ENCODE measurements around the gene AGBL1. TPM values are rescaled to one million over a fixed set of nuclear protein-coding genes. Genes with fewer than 3 reads are reported as not detected.

The AGBL1 gene
- total RNA-seq, 1 experiment from 2014 or later = not detected

DNA sequence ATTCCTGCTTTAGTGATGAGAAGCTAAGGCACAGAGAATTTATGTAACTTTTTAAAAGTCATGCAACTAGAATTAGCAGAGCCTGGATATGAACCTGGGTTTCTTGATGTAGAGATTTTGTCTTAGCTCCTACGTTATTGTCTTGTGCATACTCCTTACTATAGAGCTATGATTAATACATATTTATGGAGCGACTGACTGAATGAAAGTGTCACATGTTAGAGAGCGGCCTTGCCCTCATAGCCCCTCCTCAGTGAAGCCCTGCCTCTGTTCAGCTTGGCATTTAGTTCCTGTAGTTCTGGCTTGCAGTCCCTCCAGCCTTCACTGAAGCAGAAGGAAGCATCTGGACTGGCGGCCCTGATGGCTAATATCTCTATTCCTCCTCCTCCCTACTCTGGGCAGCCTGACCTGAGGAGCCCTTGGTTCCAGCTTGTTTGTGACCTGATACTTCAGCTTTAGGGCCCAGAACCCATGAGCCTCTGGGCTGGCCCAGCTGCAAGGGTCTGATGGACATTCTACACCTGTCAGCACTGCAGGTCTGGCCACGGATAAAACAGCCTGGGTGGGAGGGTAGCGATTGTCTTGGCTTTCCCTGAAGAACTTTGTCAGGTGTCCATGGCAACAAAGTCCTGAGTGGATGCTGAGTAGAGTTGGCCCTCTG is 13.4 kb upstream of the AGBL1 start:
- no peak overlapping the region for H2AFZ ChIP-seq (ENCODE audit: low read length)
- H3K79me2 ChIP-seq (ENCODE audit: low read length) = no peaks in the 10 kb centered on the region
- H3K9ac ChIP-seq (ENCODE audit: low read length) = no peak overlapping the region
- H3K4me3 ChIP-seq (ENCODE audit: low read length) = no peak overlapping the region
- no peaks in the 10 kb centered on the region for H3K9me2 ChIP-seq (replicated peaks; ENCODE audit: insufficient read depth, low read length)
- no peaks in the 10 kb centered on the region for H3K4me1 ChIP-seq (ENCODE audit: low read length)
- no peaks in the 10 kb centered on the region for H4K20me1 ChIP-seq (ENCODE audit: insufficient read depth, low read depth, low read length)
- no peaks in the 10 kb centered on the region for H3K27me3 ChIP-seq (ENCODE audit: low read length)
- no peaks in the 10 kb centered on the region for H3K36me3 ChIP-seq (ENCODE audit: insufficient read depth, low read length)
- no peak for DNase-seq
- H3K9me3 ChIP-seq (ENCODE audit: low read length) = no peaks in the 10 kb centered on the region
- H3K27ac ChIP-seq (ENCODE audit: low read length) = no peak overlapping the region
- no peak overlapping the region for H3K4me2 ChIP-seq (ENCODE audit: low read depth, low read length, poor library complexity, severe bottlenecking)

DNA sequence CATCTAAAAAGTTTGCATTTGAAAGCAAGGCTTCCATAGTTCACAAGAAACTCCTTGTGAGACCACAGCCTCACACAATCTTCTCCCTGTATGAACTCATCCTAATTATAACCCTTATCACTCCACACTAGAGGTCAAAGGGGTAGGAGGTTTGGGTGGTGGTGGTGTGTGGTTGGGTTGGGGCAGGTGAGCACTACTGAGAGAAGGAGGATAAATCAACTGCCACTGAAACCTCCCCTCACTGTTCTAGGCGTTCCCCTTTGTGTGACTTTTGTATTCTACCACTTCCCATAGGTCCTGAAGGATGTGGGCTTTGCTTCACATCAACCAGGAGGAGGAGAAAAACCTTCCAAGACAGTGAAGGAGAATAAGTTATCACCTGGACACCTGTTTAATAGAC is 6.4 kb upstream of the AGBL1 start:
- no peak for DNase-seq
- no peaks in the 10 kb centered on the region for H3K9me3 ChIP-seq (ENCODE audit: low read length)
- no peak overlapping the region for H3K4me2 ChIP-seq (ENCODE audit: low read depth, low read length, poor library complexity, severe bottlenecking)

DNA sequence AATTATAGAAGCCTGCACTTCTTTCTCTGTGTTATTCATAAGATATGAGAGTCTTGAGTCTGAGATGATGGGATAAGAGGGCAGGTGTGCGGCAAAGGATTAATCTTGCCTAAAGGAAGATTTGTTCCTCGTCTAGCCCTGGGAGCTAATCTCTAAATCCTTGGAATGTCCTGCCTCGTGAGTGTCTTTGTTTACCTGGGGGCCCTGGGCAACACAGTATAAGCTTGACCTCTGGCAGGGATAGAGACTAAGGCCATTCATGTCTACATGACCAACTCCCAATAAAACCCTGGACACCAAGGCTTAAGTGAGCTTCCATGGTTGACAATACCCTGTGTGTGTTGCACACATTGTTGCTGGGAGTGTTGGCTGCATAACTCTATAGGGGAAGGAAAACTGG is 3.2 kb upstream of the AGBL1 start:
- Histone ChIP-seq H4K20me1 (ENCODE audit: insufficient read depth, low read depth, low read length) (no peaks in the 10 kb centered on the region), H3K27me3 (ENCODE audit: low read length) (no peaks in the 10 kb centered on the region), H3K4me1 (ENCODE audit: low read length) (no peaks in the 10 kb centered on the region), H3K4me3 (ENCODE audit: low read length) (no peak overlapping the region), H3K9ac (ENCODE audit: low read length) (no peak overlapping the region), H3K27ac (ENCODE audit: low read length) (no peak overlapping the region), H3K9me3 (ENCODE audit: low read length) (no peaks in the 10 kb centered on the region), H3K79me2 (ENCODE audit: low read length) (no peaks in the 10 kb centered on the region), H3K4me2 (ENCODE audit: low read depth, low read length, poor library complexity, severe bottlenecking) (no peak overlapping the region), H3K9me2 (replicated peaks; ENCODE audit: insufficient read depth, low read length) (no peaks in the 10 kb centered on the region), H3K36me3 (ENCODE audit: insufficient read depth, low read length) (no peaks in the 10 kb centered on the region), H2AFZ (ENCODE audit: low read length) (no peak overlapping the region)
- DNase-seq = no peak

More for the DNA sequence above, 6.4 kb upstream of the AGBL1 start:
- no peaks in the 10 kb centered on the region for H3K36me3 ChIP-seq (ENCODE audit: insufficient read depth, low read length)
- no peak overlapping the region for H3K9ac ChIP-seq (ENCODE audit: low read length)
- H3K27me3 ChIP-seq (ENCODE audit: low read length) = no peaks in the 10 kb centered on the region
- H3K9me2 ChIP-seq (replicated peaks; ENCODE audit: insufficient read depth, low read length) = no peaks in the 10 kb centered on the region
- no peak overlapping the region for H3K4me3 ChIP-seq (ENCODE audit: low read length)
- H2AFZ ChIP-seq (ENCODE audit: low read length) = no peak overlapping the region
- H3K27ac ChIP-seq (ENCODE audit: low read length) = no peak overlapping the region
- H3K4me1 ChIP-seq (ENCODE audit: low read length) = no peaks in the 10 kb centered on the region
- H3K79me2 ChIP-seq (ENCODE audit: low read length) = no peaks in the 10 kb centered on the region
- no peaks in the 10 kb centered on the region for H4K20me1 ChIP-seq (ENCODE audit: insufficient read depth, low read depth, low read length)

DNA sequence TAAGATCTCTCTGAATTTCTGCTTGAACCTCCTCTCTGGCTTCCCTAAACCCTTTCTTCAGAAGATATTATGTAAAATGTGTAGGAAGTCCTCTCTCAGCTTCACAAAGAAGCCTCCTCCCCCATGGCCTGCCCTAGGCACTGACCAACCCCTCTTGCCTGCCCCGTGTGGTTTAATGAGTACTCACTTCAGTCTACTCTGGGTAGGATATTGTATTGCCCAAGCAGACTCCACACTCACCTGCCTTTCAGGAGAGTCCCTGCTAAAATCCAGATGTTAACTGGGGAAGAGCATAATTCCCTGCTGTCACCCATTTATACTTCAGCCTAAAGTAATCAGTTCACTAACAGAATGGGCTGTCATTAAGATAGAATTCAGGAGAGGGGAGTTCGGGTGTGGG is 2.6 kb upstream of the AGBL1 start:
- no peak for DNase-seq
- H3K9me2 ChIP-seq (replicated peaks; ENCODE audit: insufficient read depth, low read length) = no peaks in the 10 kb centered on the region
- no peaks in the 10 kb centered on the region for H3K9me3 ChIP-seq (ENCODE audit: low read length)
- no peaks in the 10 kb centered on the region for H3K79me2 ChIP-seq (ENCODE audit: low read length)
- H3K36me3 ChIP-seq (ENCODE audit: insufficient read depth, low read length) = no peaks in the 10 kb centered on the region
- no peak overlapping the region for H3K4me3 ChIP-seq (ENCODE audit: low read length)
- H3K27me3 ChIP-seq (ENCODE audit: low read length) = no peaks in the 10 kb centered on the region
- no peak overlapping the region for H3K9ac ChIP-seq (ENCODE audit: low read length)
- H3K4me1 ChIP-seq (ENCODE audit: low read length) = no peaks in the 10 kb centered on the region
- no peak overlapping the region for H2AFZ ChIP-seq (ENCODE audit: low read length)
- H3K4me2 ChIP-seq (ENCODE audit: low read depth, low read length, poor library complexity, severe bottlenecking) = no peak overlapping the region
- H3K27ac ChIP-seq (ENCODE audit: low read length) = no peak overlapping the region
- H4K20me1 ChIP-seq (ENCODE audit: insufficient read depth, low read depth, low read length) = no peaks in the 10 kb centered on the region

DNA sequence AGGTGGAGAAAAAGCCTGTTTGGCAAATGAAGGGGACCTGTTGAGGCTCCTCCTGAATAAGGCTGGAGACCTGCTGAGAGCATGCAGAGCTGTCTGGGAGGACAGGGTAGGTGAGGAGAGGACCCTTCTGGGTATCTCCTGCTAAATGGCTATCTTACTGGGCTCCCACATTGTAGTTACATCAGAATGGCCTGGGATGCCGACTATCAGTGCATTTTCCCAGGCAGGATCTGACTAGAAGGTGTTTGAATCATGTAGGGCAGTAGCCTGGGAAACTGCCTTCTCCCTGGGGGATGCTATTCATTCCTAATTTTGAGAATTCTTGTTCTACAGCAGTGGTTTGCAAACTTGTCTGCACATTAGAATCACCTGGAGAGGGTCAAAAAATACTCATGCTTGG is 631 bp downstream of the AGBL1 start:
- H3K4me1 ChIP-seq (ENCODE audit: low read length) = no peaks in the 10 kb centered on the region
- H4K20me1 ChIP-seq (ENCODE audit: insufficient read depth, low read depth, low read length) = no peaks in the 10 kb centered on the region
- H3K27ac ChIP-seq (ENCODE audit: low read length) = no peak overlapping the region
- H3K79me2 ChIP-seq (ENCODE audit: low read length) = no peaks in the 10 kb centered on the region
- H3K9ac ChIP-seq (ENCODE audit: low read length) = no peak overlapping the region
- no peak for DNase-seq
- H3K9me2 ChIP-seq (replicated peaks; ENCODE audit: insufficient read depth, low read length) = no peaks in the 10 kb centered on the region
- H3K4me3 ChIP-seq (ENCODE audit: low read length) = no peak overlapping the region
- H3K9me3 ChIP-seq (ENCODE audit: low read length) = no peaks in the 10 kb centered on the region
- H3K4me2 ChIP-seq (ENCODE audit: low read depth, low read length, poor library complexity, severe bottlenecking) = no peak overlapping the region
- H2AFZ ChIP-seq (ENCODE audit: low read length) = no peak overlapping the region
- H3K27me3 ChIP-seq (ENCODE audit: low read length) = no peaks in the 10 kb centered on the region
- H3K36me3 ChIP-seq (ENCODE audit: insufficient read depth, low read length) = no peaks in the 10 kb centered on the region

DNA sequence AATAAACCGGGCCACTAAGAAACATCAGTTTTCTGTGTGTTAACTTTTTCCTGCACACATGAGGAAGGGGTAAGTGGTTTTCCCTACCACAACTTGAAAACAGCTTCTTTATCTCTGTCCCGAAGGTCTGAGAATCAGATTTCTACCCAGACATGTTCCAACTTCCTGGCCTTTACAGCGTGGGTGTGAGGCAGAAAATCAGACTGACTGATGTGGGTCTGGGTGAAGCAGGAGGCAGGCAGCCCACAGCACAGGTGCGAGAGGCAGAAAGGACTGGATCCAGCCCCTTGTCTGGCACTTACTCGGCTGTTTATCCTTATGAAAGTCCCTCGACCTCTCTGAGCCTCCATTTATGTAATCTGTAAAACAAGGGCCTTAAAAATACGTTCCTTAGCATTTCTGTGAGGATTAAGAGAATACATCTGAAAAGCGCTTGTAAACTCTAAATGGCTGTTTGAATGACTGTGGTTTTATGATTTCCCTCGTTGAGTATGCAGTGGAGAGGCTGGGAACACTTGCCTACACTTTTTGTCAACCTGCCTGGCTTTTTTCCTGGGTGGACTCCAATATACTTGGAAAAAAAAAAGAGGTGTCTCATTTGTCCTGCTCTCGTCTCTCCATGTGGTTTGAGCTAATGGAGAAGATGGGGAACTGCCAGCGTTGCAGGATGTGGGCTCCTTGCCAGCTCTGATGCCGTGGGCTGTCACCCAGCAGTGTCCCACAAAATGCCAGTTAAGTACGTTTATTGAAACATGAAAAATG is 3.1 kb downstream of the AGBL1 start:
- Histone ChIP-seq H3K27me3 (ENCODE audit: low read length) (no peaks in the 10 kb centered on the region), H3K9me2 (replicated peaks; ENCODE audit: insufficient read depth, low read length) (no peaks in the 10 kb centered on the region), H4K20me1 (ENCODE audit: insufficient read depth, low read depth, low read length) (no peaks in the 10 kb centered on the region), H3K9me3 (ENCODE audit: low read length) (no peaks in the 10 kb centered on the region), H3K4me3 (ENCODE audit: low read length) (no peak overlapping the region), H3K79me2 (ENCODE audit: low read length) (no peaks in the 10 kb centered on the region), H3K36me3 (ENCODE audit: insufficient read depth, low read length) (no peaks in the 10 kb centered on the region), H3K27ac (ENCODE audit: low read length) (no peak overlapping the region), H3K4me2 (ENCODE audit: low read depth, low read length, poor library complexity, severe bottlenecking) (no peak overlapping the region), H2AFZ (ENCODE audit: low read length) (no peak overlapping the region), H3K9ac (ENCODE audit: low read length) (no peak overlapping the region), H3K4me1 (ENCODE audit: low read length) (no peaks in the 10 kb centered on the region)
- no peak for DNase-seq

DNA sequence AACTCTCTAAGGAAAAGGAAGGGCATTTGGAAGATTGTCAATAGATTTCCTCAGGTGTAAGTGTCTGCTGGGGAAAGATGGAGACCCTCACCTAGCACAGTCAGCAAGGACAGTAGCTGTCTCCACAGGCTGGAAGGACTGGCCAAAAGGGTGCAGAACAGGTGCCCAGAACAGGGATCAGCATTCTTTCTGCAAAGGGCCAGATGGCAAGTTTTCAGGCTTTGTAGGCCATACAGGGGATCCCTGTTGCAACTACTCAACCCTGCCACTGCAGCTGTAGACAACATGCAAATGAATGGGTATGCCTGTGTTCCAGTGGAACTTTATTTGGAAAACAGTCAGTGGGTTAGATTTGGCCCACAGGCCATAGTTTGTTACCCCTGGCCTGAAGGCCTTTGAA is 8.1 kb downstream of the AGBL1 start:
- Histone ChIP-seq H3K4me3 (ENCODE audit: low read length) (no peak overlapping the region), H3K79me2 (ENCODE audit: low read length) (no peaks in the 10 kb centered on the region), H4K20me1 (ENCODE audit: insufficient read depth, low read depth, low read length) (no peaks in the 10 kb centered on the region), H3K27ac (ENCODE audit: low read length) (no peak overlapping the region), H3K9me3 (ENCODE audit: low read length) (no peaks in the 10 kb centered on the region), H3K9me2 (replicated peaks; ENCODE audit: insufficient read depth, low read length) (no peaks in the 10 kb centered on the region), H3K9ac (ENCODE audit: low read length) (no peak overlapping the region), H3K4me1 (ENCODE audit: low read length) (no peaks in the 10 kb centered on the region), H3K27me3 (ENCODE audit: low read length) (no peaks in the 10 kb centered on the region), H3K4me2 (ENCODE audit: low read depth, low read length, poor library complexity, severe bottlenecking) (no peak overlapping the region), H3K36me3 (ENCODE audit: insufficient read depth, low read length) (no peaks in the 10 kb centered on the region), H2AFZ (ENCODE audit: low read length) (no peak overlapping the region)
- DNase-seq = no peak

DNA sequence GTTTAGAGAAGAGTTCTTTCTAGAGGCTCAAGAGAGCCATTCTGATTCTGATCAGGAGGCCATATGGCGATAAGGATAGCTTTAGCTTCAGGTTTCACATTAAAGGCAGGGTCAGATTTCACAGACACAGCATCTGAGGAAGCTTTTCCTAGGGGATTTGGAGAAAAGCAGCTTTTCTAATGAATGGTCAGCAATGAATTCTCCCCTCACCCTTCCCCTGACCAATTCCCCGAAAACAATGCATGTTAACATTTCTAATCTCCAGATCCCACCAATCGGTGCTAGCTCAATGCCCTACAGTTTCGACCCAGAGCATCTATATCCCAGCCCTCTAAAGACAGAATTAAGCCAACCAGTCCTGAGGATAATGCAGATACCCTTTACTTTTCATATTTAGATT is 9.8 kb downstream of the AGBL1 start:
- no peaks in the 10 kb centered on the region for H3K4me1 ChIP-seq (ENCODE audit: low read length)
- no peaks in the 10 kb centered on the region for H3K79me2 ChIP-seq (ENCODE audit: low read length)
- H3K36me3 ChIP-seq (ENCODE audit: insufficient read depth, low read length) = no peaks in the 10 kb centered on the region
- no peak overlapping the region for H3K4me2 ChIP-seq (ENCODE audit: low read depth, low read length, poor library complexity, severe bottlenecking)
- no peaks in the 10 kb centered on the region for H4K20me1 ChIP-seq (ENCODE audit: insufficient read depth, low read depth, low read length)
- no peaks in the 10 kb centered on the region for H3K9me3 ChIP-seq (ENCODE audit: low read length)
- DNase-seq = no peak
- no peak overlapping the region for H3K4me3 ChIP-seq (ENCODE audit: low read length)
- H3K27ac ChIP-seq (ENCODE audit: low read length) = no peak overlapping the region
- H3K9ac ChIP-seq (ENCODE audit: low read length) = no peak overlapping the region
- no peaks in the 10 kb centered on the region for H3K9me2 ChIP-seq (replicated peaks; ENCODE audit: insufficient read depth, low read length)
- H3K27me3 ChIP-seq (ENCODE audit: low read length) = no peaks in the 10 kb centered on the region
- no peak overlapping the region for H2AFZ ChIP-seq (ENCODE audit: low read length)
